Measurements from ENCODE around the gene SKI.
A peak's percentile ranks its signal among the peaks of the same experiment; 100 is the strongest.

SKI gene

DNA sequence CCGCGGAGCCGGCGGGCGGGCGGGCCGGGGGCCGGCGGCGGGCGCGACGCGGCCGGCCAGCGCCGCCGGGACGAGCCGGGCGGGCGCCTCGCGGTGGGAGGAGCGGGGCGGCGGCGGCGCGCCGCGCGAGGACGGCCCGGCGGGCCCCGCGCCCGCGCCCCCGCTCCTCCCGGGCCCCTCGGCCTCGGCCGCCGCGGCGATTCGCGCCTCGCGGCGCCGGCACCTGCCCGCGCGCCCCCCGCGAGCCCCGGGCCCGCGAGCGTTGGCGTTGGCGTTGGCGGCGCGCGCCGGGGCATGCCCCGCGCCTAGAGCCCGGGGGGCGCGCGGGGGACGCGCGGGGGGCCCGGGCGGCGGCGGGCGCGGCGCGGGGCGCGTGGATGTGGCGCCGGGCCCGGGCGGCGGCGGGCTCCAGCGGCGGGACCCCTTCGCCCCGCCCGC lies at the start of gene SKI:
SKI (plus strand) TSS at position 163 of the 438 bp plus-strand sequence. CDS start 448 bp downstream, outside the sequence.
- no peak for DNase-seq

DNA sequence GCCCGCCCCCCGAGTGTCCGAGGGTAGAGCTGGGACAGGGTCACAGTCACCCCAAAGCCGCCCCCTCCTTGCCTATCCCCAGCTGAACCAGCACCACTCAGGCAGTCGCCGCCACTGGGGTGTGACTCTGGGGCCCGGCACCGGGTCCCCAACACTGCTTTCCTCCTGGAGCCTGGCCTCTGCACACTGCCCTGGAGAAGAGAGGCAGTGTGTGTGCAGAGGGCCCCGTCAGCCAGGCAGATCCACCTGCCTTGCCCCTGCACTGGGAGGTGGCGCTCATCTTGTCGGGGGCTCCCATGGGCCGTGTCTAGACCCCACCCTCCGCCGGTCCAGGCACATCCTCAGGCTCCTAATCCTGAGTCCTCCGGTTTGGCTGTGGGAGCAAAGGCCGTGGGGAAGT lies 49.2 kb upstream of the SKI start:
- DNase-seq = no peak

DNA sequence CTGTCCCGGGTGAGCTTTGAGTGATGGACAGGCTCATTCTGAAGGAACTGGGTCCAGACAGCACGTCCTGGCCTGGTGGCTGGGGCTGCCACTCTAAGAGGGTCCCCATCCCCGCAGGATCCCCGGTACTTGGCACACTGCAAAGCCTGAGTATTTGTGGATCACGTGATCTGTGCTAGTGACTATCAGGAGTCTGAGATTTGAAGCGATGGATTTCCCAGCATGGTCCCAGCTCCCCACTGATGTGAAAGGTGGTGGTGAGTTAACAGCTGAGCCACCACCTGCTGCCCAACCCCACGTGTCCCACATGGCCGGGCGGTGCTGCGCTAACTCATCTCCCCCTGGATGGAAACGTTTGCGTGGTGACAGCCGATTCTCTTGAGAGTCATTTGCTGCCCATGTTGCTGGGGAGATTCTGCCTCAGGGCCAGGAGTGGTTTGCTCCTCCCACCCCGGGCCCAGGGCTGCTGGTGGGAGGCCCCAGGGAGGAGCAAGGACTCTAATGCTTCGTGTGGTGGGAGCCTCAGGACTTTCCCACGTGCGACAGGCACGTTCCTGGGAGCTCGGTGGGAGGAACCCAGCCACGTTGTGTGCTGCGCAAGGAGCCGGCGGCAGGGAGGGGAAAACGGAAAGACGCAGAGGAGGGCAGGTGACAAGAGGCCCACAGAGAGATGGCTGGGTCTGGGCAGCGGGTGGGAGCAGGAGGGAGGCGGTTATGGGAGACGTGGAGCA lies 48.7 kb upstream of the SKI start:
- no peak for DNase-seq

DNA sequence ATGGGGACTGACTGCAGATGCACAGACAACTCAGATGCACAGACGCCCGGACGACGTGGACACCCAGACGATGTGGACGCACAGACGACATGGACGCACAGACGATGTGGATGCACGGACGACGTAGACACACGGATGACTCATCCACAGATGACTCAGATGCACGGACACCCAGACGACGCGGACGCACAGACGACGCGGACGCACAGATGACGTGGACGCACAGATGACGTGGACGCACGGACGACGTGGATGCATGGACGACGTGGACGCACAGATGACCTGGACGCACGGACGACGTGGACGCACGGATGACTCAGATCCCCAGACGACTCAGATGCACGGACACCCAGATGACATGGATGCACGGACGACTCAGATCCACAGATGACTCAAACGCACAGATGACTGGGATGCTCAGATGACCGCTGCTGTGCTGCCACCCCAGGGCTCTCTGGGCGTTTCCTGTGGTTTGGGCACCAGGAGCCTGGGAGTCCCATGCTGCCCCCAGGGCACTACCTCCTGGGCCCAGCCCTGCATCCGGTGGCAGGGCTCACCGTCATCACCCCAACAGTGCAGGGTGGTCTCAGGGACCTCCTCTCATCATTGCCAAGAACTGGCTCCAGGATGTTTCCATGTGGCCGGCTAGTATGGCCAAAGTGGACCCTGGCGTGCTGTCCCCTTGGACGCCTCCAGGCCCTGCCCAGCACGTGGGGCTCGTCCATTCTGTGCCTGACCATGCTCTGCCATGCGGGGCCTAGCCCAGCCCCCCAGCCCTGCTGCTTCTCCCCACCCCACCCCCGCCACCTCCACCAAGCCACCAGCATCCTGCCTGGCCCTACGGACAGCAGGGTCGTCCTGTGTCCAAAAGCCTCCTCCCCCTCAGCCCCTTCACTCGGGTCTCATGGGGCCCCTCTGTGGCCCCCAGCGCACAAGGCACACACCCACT lies 47.5 kb upstream of the SKI start:
- DNase-seq = peak; percentile 27

DNA sequence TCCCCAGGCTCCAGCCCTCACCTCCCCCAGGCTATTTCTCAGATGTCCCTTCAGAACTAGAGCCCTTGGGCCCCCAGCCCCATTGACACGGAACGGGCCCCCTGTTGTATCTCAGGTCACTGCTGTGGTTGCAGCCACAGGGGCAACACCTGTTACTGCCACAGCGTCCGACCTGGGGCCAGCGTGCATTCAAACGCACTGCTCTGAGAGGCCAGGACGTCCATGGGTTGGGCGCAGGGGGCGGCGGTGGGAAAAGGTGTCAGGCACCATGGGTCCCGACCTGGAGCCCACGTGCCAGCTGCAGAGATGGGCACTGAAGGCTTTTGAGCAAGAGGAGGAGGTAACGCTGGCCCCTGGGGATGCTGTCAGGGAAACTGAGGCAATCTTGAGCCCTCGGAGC lies 46.8 kb upstream of the SKI start:
- no peak for DNase-seq

DNA sequence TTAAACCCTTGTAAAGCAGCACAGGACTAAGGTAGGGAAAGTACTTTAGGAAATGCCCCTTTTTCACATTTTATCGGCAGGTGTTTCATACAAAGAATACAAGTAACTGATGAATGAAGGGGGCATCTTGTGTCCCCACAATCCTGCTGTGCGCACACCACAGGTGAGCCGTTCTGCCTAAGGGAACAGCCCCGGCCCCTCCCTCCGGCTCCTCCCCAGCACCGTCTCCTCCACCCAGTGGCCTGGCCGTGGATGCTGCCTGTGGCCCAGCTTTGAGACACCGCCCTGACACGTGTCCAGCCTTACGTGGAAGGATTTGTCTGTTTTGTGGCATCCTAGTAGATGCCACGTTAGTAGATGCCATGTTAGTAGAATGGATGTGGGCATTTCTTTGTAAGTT lies 46.4 kb upstream of the SKI start:
- DNase-seq = no peak

DNA sequence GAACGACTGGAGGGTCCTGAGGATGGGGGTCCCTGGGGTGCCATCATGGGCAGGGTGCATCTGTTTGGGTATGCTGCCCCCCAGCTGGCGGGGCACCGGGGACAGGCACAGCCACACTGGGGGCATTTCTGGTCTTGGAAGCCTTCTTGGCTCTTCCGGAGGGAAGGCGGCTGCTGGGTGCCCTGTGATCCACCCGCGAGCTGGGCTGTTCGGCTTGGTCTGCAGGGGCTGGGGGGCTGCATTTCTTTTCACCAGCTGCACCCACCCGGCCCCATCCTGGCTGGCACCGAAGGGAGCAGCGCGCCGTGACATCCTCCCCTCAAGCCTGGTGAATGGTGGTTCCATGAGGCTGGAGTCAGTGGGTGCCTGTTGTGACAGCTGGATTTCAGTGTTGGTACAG lies 45.7 kb upstream of the SKI start:
- DNase-seq = no peak

DNA sequence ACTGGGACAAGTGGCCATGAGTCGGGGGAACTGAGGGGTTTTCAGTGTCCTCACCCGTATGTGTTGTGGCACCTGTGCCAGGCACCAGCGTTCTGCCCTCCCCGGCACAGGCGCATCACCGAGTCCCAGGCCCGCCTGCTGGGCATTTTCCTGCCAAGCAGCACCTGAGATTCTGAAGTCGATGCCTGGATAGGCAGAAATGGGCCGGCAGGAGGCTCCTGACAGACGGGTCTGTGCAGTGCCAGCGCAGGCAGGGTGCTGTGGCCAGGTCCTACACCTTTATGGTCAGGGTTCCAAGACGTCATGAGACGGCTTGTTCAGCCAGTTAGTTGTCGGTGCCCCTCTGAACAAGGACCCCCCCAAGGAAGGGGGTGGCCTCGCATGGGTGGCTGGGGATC lies 44.2 kb upstream of the SKI start:
- no peak for DNase-seq

DNA sequence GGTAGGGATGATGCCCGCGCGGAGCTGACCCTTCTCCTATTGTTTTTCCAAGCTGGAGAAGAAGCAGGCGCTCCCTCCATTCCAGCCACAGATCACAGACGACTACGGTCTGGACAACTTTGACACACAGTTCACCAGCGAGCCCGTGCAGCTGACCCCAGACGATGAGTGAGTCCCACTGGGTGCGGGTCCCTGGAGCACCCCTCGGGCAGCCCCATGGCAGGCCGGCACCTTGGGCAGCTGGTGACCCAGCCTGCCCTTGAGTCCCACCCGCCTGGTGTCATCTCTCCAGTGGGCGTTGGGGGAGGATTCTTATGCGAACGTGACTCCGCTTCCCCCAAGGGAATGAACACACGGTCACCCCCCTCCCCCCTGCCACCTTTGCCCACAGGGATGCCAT lies 43.6 kb upstream of the SKI start:
- no peak for DNase-seq

DNA sequence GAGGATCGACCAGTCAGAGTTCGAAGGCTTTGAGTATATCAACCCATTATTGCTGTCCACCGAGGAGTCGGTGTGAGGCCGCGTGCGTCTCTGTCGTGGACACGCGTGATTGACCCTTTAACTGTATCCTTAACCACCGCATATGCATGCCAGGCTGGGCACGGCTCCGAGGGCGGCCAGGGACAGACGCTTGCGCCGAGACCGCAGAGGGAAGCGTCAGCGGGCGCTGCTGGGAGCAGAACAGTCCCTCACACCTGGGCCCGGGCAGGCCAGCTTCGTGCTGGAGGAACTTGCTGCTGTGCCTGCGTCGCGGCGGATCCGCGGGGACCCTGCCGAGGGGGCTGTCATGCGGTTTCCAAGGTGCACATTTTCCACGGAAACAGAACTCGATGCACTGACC lies 43.2 kb upstream of the SKI start:
- DNase-seq = no peak

DNA sequence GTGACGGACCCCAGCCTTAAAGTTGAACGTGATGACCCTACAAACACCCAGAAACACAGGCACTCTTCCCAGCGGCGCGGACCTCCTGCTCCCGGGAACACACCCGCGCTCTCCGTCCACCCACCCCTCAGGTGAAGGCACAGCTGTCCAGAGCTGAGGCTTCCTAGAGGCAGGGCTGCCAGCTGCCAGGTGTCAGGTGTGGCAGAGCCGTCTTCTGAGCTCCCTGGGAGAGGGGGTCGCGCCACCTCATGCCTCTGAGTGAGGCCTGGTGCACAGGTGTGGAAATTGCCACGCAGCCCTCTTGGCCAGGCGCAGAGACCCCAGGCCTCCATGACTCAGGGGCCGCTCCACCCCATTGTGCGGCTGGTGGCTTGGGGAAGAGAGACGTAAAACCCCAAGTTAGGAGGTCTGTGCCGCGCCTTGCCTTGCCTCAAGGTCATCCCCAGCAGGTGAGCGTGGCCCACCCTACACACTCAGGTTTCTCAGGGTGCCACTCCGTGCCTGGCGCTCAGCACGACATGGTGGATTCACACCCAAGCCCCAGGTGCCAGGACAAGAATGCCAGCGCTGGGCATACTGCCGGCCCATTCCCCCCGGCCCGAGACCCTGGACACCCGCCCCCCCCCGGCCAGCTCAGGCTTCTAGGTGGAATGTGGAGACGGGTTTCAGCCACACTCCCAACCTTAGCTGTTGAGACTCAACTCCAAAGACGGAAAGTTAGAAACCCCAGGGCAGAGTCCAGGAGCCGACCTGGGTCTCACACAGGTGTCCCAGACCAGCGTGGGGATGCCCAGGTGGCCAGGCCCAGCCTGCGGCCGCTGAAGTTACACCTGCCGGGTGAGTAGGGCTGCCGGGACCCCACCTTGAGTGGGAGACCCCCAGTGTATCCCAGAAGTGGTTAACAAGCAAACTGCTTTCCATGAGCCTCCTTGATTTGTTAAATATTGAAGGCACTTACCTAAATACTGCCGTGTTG lies 42.0 kb upstream of the SKI start:
- DNase-seq = no peak

DNA sequence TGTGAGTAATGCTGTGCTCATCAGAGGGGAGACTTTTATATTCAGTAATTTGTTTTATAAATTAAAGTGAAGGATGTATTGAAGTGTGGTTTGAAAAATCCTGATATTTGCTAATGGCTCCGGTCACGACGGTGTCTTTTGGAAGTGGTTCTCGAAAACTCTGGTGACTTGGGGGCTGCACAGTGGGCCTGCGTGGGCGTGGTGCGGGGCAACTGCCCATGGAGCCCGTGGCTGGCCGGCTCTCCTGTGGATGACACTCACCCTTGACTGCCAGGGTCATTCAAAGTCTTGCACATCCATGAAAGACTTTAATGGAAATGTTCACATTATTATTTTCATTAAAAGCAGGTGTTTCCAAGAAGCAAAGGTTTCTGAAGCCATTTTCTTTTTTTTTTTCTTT lies 41.2 kb upstream of the SKI start:
- DNase-seq = no peak

DNA sequence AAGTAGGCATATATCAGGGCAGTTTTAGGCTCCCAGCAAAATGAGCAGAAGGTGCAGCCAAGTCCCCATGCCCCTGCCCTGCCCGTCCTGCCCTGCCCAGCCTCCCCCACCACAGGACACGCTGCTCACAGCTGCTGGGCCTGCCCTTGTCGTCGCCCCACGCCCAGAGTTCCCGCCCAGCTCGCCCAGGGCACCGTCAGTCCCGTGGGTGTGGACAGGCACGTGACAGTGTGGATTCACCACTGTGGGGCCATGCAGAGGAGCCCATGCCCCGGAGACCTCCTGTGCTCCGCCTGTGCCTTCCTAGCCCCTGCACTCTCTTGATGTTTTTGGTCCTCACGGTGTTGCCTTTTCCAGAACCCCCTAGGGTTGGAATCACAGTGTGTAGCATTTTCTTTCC lies 40.5 kb upstream of the SKI start:
- no peak for DNase-seq

DNA sequence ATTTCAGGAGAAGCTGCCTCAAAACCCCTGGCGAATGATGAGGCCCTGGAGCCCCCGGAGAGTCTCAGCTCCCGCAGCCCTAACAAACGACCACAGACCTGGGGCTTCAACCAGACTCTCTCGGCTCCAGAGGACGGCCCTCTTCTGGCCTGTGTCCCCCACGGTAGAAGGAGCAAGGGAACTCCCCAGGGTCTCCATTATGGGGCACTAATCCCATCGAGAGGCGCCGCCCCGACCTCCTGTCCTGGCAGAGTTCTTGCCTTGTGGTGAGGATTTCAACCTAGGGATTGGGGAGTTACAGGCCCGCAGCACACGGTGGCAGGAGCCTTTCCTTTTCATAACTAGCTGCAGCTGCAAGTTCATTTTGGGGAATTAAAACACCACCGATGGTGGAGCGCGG lies 39.8 kb upstream of the SKI start:
- DNase-seq = no peak

DNA sequence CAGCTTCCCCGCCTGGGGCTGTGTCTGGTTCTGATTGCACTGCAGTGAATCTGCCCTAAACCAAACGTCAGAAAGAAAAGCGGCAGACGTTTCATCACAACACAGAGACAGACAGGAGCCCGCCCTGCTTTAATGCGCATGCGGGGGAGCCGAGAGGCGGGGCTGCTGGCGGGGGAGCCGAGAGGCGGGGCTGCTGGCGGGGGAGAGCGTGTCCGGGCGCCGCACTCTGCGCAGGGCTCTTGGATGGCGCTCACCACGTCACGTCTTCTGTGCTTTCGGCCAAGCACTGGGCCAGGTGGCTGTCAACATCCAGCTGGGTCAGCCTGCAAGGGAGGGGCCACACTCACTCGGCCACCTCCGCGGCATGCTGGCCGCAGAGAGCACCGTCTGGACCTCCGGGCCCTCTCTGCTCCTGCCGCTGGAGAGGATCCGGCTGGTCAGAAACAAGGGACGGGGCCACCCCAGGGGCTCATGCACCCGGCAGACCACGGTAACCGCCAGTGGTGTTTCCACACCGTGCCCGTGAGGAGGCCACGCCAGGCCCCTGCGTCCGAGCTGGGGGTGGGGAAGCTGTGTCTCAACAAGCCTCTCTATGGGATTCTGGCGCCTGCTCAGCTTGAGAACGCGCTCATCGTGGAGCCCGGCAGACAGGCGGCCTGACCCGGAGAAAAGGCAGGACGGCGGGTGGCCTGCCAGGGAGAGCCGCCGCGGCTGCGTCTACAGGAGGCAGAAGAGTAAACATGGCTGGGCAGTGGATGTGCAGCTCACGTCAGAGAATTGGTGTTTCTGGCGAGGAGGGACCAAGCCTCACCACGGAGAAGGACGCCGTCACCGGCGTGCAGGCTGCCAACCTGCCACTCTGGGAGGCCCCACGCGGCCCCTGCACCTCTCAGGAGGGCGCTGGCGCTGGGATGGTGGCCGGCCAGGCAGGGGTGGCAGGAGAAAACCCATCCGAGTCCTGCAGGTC lies 38.4 kb upstream of the SKI start:
- peak; percentile 86 for DNase-seq

DNA sequence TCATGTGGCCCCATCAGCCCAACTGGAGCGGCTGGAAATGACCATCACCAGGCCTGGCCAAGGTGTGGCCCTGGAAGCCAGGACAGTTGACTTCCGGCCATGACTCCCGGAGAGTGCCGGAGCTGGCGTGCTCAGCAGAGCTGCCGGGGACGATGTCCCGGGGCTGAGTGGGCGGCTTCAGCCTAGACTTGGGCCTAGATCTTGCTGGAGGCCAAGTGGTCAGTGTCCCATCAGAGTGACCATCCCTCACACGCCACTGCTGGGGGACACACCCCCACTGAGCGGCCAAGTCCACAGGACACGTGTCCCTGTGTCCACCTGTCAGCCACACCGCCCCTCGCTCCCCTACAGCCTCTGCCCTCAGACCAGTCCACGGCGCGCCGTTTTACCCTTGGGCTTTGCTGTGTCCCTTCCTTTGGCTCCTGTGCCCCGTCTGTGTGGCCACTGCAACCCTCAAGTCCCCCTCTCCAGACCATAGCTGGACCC lies 37.6 kb upstream of the SKI start:
- DNase-seq = no peak

DNA sequence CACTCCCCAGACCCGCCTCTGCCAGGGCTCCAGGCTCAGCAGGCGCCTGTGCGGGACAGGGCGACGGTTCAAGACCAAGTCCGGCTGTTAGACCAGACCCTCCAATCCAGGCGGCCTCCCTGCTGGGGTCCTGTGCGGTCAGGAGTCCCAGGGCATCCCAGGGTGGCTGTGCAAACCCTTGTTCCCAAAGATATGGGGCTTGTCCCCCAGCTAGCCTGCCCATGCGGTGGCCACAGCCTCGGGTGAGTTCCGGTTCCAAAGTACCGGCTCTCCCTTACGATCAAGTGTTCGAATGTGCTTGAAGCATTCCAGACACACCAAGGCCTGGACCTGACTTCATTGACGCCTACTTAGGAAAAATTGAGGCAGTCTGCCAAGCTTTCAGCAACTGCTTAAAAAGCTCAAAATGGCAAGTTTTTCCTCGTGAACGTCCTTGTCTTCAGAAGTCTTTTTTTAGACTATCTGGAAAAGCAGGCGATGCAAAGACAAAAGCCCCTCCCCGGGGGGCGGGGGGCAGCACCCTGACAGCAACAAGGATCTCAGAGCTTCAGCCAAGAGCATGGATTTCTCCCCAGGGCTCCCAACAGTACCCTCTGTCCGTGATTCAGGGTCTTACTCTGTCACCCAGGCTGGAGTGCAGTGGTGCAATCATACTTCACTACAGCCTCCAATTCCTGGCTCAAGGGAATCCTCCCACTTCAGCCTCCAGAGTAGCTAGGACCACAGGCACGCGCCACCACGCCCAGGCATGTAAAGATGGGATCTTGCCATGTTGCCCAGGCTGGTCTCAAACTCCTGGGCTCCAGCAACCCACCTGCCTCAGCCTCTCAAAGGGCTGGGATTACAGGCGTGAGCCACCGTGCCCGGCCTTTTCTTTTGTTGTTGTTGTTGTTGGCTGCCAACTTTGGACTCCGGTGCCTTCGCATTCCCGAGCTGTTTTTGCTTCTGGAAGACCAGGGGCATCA lies 35.8 kb upstream of the SKI start:
- DNase-seq = no peak

DNA sequence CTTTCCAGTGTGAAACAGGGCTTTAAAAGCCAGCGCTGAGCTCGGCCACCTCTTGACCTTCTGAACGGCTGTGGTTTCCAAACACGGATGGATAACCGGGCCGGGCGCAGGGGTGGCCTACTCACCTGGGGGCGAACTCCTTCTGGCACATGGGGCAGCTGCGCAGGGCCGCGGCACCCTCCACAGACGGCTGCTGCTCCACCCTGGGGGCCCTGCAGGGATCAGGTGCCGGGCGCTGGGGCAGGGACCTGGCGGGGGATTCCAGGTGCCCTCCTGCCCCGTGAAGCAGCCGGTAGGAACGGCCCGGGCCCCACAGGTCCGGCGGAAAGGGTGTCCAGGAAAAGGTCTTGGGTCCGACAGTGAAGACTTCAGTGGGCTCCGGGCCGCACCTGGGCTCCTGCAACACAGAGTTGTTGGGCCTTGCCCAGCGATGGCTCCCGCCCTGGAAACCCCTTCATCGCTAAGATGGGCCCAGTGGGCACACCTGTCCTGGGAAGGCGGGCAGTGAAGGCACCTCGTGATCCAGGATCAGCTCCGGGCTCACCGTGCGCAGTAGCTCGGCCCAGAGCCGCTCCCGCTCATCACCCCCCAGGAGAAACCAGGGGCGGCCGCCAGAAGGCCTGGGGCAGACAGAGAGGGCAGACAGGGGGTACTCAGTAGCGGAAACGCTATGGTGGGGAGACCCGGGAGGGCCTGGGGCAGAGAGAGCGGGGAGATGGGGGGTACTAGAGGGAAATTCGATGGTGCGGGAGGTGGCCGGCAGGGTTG lies 34.4 kb upstream of the SKI start:
- no peak for DNase-seq

DNA sequence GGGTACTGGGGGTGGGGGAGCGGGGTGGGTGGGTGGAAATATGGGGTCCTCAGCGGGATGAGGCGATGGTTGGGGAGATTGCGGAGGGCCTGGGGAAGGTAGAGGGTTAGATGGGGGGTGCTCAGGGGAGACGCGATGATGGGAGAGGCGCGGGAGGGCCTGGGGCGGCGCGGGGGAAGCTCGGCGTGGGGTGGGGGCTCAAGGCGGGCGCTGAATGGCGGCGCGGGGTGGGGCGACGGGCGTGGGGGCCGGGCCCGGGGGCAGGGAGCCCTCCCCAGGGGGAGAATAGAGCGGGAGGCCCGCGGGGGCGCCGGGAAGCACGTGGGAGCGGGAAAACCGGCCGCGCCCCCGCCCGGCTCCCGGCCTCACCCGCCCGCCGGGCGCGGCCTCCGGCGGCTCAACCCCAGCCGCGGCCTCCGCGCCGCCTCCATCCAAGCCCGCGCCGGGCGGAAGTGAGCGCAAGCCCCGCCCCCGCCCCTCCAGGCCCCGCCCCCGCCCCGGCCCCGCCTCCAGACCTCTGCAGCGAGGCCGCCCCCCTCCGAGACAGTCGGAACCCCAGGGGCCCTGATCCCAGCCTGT lies 33.7 kb upstream of the SKI start, which contains the start of gene FAAP20:
FAAP20 (minus strand) TSS at position 454 of the 579 bp plus-strand sequence; CDS start at position 431, 23 bp downstream.
- peak; percentile 74 for DNase-seq
